ENCODE data around the gene NPC1.

DNA sequence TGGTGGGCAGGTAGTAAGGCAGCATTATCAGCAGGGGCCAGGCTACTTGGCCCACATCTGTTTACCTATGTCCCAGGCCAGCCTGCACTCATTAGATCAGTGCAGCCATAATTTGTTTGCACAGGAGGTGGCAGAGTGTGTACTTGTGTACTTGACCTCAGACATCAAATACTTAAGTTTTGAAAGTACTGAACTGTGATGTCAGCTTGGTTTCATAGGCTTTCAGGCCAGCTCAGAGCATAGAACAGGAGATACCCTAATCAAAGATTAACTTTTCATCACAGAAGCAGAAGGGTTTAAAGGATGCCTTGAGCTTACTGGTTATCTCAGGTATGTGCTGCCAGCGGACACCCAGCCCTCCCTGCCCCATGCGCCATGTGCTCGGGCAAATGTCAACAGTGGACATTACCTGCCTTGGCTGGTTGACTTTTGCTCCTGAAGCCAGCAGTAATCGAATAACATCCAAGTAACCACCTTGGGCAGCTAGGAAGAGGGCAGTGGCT, 43.2 kb upstream of the NPC1 start:
- TF ChIP-seq, protein P1, sequence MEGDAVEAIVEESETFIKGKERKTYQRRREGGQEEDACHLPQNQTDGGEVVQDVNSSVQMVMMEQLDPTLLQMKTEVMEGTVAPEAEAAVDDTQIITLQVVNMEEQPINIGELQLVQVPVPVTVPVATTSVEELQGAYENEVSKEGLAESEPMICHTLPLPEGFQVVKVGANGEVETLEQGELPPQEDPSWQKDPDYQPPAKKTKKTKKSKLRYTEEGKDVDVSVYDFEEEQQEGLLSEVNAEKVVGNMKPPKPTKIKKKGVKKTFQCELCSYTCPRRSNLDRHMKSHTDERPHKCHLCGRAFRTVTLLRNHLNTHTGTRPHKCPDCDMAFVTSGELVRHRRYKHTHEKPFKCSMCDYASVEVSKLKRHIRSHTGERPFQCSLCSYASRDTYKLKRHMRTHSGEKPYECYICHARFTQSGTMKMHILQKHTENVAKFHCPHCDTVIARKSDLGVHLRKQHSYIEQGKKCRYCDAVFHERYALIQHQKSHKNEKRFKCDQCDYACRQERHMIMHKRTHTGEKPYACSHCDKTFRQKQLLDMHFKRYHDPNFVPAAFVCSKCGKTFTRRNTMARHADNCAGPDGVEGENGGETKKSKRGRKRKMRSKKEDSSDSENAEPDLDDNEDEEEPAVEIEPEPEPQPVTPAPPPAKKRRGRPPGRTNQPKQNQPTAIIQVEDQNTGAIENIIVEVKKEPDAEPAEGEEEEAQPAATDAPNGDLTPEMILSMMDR (IDR thresholded peaks at IDR 0.05; ENCODE audit: insufficient read depth, low read depth, low read length), result no peak
- TF ChIP-seq EZH2 (IDR thresholded peaks at IDR 0.05; ENCODE audit: insufficient read depth, low read length), result no peak

All from astrocyte (in vitro differentiated cells and primary cell).